GM12891 (cell line): Measurements from ENCODE around the gene PALB2.
A peak's percentile ranks its signal among the peaks of the same experiment; 100 is the strongest.
"Not testable (repeated sequence)": the region's sequence is repeated elsewhere in the genome, so short reads cannot be mapped to it uniquely, and the experiment has no call there.

ENCODE experiments used
- DNase-seq: peaks from one replicate; pipeline ENCODE4 v3.0.0; 2011; ENCODE audit warnings: low spot score; ENCODE audit not compliant: insufficient read length
- FAIRE-seq: peaks from 2 replicates; lab custom pipeline; 2011; peaks lifted over from hg19 to GRCh38; lab: Jason Lieb, UNC
- PAX5 ChIP-seq: IDR thresholded peaks from 2 replicates; pipeline ENCODE4 v1.6.1; 2011; ENCODE audit warnings: low read length, moderate library complexity, mild to moderate bottlenecking; ENCODE audit not compliant: insufficient read depth, severe bottlenecking
- POLR2A ChIP-seq: IDR thresholded peaks from 2 replicates; pipeline ENCODE4 v1.6.1; 2011; ENCODE audit warnings: low read depth, low read length, control low read depth
- POLR2AphosphoS5 ChIP-seq: IDR thresholded peaks from 2 replicates; pipeline ENCODE4 v1.6.1; 2011; ENCODE audit warnings: low read depth, low read length, control low read depth
- POU2F2 ChIP-seq: IDR thresholded peaks from 2 replicates; pipeline ENCODE4 v1.6.1; 2011; ENCODE audit warnings: low read depth, mild to moderate bottlenecking, control low read depth, low read length, moderate library complexity
- SPI1 ChIP-seq: IDR thresholded peaks from 2 replicates; pipeline ENCODE4 v1.6.1; 2011; ENCODE audit warnings: low read depth, low read length, control low read depth
- TAF1 ChIP-seq: IDR thresholded peaks from 2 replicates; pipeline ENCODE4 v1.6.1; 2011; ENCODE audit warnings: low read depth, low read length, control low read depth

Gene PALB2

DNA sequence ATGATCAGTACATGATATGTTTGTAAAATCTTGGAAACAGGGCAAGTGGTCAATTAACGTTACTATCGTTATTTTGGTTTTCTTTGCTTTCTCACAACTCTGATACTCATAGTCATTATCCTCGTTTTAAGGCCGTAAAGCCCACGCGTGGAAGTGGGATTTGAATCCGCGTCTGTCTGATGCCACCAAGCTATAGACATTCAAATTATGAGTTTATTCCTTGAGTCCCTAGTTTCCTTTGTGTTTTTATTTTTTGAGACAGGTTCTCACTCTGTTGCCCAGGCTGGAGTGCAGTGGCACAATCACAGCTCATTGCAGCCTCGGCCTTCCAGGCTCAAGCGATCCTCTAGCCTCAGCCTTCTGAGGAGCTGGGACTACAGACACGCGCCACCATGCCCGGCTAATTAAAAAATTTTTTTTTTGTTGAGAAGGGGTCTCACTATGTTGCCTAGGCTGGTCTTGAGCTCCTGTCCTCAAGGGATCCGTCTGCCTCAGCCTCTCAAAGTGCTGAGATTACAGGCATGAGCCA lies 1.2 kb upstream of the PALB2 start:
- FAIRE-seq = no peak
- no peak for DNase-seq
- 0 out of 2 replicates have a peak, but pooled peaks have one; percentile 33 for TF ChIP-seq POLR2AphosphoS5
- no peak for TF ChIP-seq PAX5
- TF ChIP-seq POU2F2 = no peak

DNA sequence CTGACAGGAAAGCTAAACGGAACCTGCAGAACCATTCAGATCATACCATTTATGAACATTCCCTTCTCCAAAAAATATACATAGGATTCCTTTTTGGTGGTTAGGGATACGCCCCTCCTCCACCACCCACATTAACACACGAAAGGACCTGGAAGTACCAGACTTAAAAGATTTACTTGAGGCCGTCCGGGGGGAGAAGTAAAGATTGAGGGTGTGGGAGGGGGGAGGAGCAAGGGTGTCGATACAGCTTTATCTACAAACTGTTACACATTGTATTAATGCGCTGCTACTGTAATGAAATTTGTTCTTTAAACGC lies 537 bp downstream of the PALB2 start:
- no peak for FAIRE-seq

DNA sequence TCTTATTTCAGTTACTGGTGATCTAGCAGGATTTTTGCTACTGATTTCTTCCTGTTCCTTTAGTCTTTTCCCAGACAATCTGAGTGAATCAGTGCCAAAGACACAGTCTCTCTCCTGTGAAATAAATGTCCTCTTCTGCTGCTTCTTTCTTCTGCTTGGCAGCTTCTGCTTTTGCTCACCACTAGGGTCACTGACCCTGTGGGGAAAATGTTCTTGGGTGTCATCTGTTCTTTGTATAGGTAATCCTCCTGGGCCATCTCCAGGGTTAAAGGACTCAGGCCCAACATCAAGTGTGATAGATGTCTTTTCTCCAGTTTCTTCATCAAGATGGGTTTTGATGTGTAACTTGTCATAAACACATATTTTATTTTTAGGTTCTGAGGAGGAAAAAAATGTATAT lies 5.2 kb downstream of the PALB2 start:
- no peak for FAIRE-seq
- DNase-seq = no peak
- no peak for TF ChIP-seq TAF1
- no peak for TF ChIP-seq POLR2AphosphoS5
- no peak for TF ChIP-seq PAX5
- no peak for TF ChIP-seq POU2F2
- TF ChIP-seq SPI1 = no peak
- TF ChIP-seq POLR2A = no peak

More for the DNA sequence above, 537 bp downstream of the PALB2 start:
- peak; percentile 9 for DNase-seq
- TF ChIP-seq TAF1 = no peak
- TF ChIP-seq PAX5 = no peak

DNA sequence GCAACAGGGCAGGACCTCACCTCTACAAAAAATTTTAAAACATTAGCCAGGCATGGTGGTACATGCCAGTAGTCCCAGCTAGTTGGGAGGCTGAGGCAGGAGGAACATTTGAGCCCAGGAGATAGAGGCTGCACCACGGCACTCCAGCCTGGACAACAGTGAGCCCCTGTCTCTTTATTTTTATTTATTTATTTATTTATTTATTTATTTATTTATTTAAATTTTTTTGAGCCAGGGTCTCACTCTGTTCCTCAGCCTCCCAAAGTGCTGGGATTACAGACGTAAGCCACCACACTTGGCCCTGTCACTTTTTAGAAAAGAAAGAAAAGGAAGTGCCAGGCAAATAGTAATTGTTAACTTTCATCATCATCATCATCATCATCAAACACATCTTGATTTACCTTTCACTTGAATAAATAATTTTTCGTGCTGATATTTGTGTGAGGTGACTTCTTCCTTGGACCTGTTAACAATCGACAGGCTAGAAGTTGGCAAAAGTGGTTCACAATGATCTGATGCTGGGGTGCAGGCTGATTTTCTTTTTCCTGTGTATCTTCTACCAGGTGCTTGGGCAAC lies 6.6 kb downstream of the PALB2 start:
- FAIRE-seq = no peak
- no peak for TF ChIP-seq POU2F2
- no peak for TF ChIP-seq PAX5
- no peak for TF ChIP-seq POLR2AphosphoS5
- no peak for TF ChIP-seq POLR2A
- TF ChIP-seq TAF1 = no peak
- no peak for TF ChIP-seq SPI1
- DNase-seq = no peak

DNA sequence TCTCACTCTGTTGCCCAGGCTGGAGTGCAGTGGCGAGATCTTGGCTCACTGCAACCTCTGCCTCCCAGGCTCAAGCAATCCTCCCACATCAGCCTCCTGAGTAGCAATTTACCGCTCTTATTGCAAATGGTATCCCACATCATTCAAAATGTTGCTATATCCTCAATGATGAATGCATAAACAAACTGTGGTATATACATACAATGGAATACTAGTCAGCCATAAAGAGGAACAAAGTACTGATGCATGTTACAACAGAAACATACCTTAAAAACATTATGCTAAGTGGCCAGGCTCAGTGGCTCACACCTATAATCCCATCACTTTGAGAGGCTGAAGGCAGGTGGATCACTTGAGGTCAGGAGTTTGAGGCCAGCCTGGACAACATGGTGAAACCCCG lies 9.2 kb downstream of the PALB2 start:
- FAIRE-seq, DNase-seq: not testable (repeated sequence)

DNA sequence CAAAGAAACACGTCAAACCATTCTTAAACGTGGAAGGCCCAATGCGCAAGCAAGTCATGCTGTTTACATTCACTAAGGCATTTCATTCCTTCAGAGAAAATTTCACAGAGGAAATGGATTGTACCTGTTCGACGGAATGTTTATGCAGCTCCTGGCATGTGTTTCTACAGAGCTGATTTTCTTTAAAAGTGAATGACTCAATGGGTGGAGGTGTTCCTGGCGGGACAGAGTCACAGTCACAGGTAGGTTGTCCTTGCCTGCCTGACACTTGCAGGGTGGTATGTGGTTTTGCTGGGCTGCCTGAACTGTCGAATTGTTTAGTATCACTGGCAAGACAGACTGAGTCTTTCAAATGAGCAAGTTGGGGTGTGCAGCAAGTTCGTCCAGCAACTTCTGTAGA lies 11.6 kb downstream of the PALB2 start:
- FAIRE-seq = no peak
- no peak for DNase-seq
- TF ChIP-seq TAF1 (no peak), POLR2A (no peak), POU2F2 (no peak), POLR2AphosphoS5 (no peak), PAX5 (no peak), SPI1 (no peak)

DNA sequence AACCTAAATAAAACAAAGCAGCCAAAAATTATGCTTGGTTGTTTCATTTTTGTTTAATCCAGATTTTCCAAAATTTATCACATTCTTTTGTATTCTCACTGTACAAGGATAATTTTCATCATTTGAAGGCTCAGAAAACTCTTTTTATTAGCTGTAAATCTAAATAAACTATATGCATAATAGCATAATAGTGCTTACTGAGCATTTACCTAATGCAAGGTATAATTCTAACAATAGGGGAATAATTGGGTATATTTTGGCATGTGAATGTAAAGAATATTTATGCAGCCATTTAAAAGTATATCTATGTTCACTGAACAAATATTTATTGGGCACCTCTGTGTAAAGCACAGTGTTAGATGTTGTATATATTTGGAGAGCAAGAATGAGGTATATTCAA lies 17.0 kb downstream of the PALB2 start:
- FAIRE-seq = no peak
- no peak for DNase-seq
- TF ChIP-seq PAX5 (no peak), SPI1 (no peak), POLR2AphosphoS5 (no peak), POLR2A (no peak), TAF1 (no peak), POU2F2 (no peak)

DNA sequence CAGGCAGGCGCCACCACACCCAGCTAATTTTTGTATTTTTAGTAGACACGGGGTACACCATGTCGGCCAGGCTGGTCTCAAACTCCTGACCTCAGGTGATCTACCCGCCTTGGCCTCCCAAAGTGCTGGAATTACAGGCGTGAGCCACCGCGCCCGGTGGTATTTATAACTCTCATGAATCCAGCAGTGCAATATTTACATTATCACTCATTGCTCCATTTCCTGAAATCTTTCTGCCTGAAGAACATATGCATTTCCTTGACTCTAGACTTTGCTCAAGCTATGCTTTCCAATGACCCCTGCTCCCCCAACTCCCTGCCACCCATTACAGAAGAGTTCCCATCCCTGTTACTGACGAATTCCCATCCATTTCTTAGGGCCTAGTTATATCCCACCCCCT lies 25.3 kb downstream of the PALB2 start:
- FAIRE-seq = no peak
- no peak for DNase-seq
- no peak for TF ChIP-seq TAF1
- no peak for TF ChIP-seq POU2F2
- TF ChIP-seq POLR2AphosphoS5 = no peak
- TF ChIP-seq POLR2A = no peak
- TF ChIP-seq SPI1 = no peak
- TF ChIP-seq PAX5 = no peak

DNA sequence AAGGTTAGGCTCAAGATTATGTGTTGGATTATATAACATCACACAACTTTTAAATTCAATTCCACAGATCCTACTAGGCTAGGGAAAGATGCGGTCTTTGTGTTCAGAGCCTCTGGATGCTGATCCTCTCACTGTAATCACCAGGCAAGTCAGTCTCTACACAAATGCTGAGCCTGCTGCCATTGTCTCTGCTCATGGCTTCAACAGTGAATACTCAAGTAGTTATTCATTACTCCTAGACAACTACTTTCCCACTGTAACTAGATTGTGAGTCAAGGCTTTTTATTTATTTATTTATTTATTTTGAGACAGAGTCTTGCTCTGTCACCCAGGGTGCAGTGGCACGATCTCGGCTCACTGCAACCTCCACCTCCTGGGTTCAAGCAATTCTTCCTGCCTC lies 29.2 kb downstream of the PALB2 start:
- FAIRE-seq (no peak), DNase-seq (no peak)
- TF ChIP-seq POLR2A = no peak
- no peak for TF ChIP-seq TAF1
- no peak for TF ChIP-seq POLR2AphosphoS5

DNA sequence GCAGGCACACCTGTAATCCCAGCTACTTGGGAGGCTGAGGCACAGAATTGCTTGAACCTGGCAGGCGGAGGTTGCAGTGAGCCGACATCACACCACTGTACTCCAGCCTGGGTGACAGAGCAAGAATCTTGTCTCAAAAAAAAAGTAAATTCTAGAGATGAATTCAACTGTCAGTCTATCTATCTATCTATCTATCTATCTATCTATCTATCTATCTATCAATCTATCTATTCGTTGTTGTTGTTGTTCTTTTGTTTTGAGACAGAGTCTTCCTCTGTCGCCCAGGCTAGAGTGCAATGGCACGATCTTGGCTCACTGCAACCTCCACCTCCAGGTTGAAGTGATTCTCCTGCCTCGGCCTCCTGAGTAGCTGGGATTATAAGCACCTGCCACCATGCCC lies 30.2 kb downstream of the PALB2 start:
- FAIRE-seq, DNase-seq: not testable (repeated sequence)

DNA sequence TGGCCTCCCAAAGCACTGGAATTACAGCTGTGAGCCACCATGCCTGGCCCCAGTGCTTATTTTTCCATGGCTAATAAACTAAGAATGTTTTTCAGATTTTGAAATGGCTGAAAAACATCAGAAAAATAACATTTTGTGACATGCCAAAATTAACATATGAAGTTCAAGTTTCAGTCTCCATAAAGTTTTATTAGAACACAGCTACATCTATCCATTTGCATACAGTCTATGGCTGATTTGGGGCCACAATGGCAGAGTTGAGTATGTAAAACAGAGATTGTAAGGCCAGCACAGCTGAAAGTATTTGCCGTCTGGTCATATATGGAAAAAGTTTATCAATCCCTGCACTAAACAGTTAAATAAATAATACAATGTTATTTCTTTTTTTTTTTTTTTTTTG lies 31.2 kb downstream of the PALB2 start:
- TF ChIP-seq SPI1 = no peak
- no peak for TF ChIP-seq POLR2AphosphoS5
- no peak for TF ChIP-seq PAX5
- TF ChIP-seq TAF1 = no peak
- no peak for TF ChIP-seq POU2F2
- no peak for TF ChIP-seq POLR2A
- DNase-seq = no peak
- no peak for FAIRE-seq
